NB4 (cell line): Measurements from ENCODE around the gene GDPGP1.

ENCODE experiments used
- CTCF ChIP-seq: IDR thresholded peaks from one replicate; pipeline ENCODE4 v1.5.1; 2012; ENCODE audit warnings: low read depth, low read length
- MAX ChIP-seq: IDR thresholded peaks from 2 replicates; pipeline ENCODE4 v1.6.1; 2011; ENCODE audit warnings: low read depth, low read length
- POLR2A ChIP-seq: IDR thresholded peaks from 2 replicates; pipeline ENCODE4 v1.6.1; 2011; ENCODE audit warnings: mild to moderate bottlenecking; ENCODE audit not compliant: insufficient read length; ENCODE audit errors: extremely low read depth

GRCh38 chr15:90230610-90231009 lies 3.4 kb upstream of the GDPGP1 start:
- TF ChIP-seq CTCF (no peak), POLR2A (no peak), MAX (no peak)
